ENCODE results near the gene PARP14.
A peak's percentile ranks its signal among the peaks of the same experiment; 100 is the strongest.

Gene PARP14

DNA sequence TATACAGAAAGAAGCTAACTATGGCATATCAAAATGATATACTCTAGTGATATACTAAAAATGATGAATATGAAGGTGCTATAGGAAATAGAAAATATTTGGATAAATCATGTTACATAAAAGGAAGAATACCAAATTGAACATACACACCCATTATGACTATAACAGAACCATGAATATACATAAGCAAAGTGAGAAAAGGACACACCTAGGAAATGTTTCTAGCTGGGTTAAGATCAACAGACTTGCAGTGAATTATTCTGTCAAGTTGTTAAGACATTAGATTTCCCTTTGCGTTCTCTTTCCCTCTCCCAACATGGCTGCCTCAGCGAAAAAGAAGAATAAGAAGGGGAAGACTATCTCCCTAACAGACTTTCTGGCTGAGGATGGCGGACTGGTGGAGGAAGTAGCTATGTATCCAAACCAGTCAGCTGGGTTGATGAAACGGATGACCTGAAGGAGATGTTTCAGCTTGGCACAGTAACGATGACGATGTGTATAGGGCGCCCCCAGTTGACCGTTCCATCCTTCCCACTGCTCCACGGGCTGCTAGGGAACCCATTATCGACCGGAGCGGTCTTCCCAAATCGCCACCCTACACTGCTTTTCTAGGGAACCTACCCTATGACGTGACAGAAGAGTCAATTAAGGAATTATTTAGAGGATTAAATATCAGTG lies 20.2 kb upstream of the PARP14 start:
- DNase-seq (ENCODE audit: insufficient read length, low spot score) (no peak), FAIRE-seq (no peak)
- peak; percentile 1 for TF ChIP-seq CTCF (IDR thresholded peaks at IDR 0.05; ENCODE audit: insufficient read depth, missing control alignments)

DNA sequence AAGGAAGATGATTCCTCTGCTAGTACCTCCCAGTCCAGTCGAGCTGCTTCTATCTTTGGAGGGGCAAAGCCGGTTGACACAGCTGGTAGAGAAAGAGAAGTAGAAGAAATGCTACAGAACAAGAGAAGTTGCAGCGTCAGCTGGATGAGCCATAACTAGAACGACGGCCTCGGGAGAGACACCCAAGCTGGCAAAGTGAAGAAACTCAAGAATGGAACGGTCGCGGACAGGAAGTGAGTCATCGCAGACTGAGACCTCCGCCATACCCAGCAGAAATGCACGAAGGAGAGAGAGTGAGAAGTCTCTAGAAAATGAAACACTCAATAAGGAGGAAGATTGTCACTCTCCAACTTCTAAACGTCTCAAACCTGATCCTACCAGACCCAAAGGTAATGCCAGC lies 19.0 kb upstream of the PARP14 start:
- DNase-seq (ENCODE audit: insufficient read length, low spot score) (no peak), FAIRE-seq (no peak)
- TF ChIP-seq CTCF (IDR thresholded peaks at IDR 0.05; ENCODE audit: insufficient read depth, missing control alignments): no peak

DNA sequence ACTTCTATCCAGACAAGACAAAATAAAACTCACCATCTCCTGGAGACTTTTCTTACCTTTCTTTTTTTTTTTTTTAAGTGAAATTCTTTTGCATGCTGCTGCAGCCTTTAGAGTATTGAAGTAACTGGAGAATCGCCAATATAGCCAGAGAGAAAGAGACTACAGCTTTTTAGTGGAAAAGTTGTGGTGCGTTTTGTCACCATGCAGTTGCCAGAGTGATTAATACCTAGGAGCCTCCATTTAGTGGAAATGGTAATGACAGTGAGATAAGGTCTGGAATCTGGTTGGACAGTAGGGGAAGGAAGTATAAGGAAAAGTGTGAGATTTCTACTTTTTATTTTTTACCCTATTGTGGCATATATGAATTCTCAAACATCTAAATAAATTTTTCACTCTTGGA lies 18.1 kb upstream of the PARP14 start:
- no peak for FAIRE-seq
- DNase-seq (ENCODE audit: insufficient read length, low spot score): no peak
- TF ChIP-seq CTCF (IDR thresholded peaks at IDR 0.05; ENCODE audit: insufficient read depth, missing control alignments): no peak

GRCh38 chr3:122665226-122665786 lies 15.3 kb upstream of the PARP14 start:
- TF ChIP-seq CTCF (IDR thresholded peaks at IDR 0.05; ENCODE audit: insufficient read depth, missing control alignments): no peak
- no peak for DNase-seq (ENCODE audit: insufficient read length, low spot score)
- no peak for FAIRE-seq

DNA sequence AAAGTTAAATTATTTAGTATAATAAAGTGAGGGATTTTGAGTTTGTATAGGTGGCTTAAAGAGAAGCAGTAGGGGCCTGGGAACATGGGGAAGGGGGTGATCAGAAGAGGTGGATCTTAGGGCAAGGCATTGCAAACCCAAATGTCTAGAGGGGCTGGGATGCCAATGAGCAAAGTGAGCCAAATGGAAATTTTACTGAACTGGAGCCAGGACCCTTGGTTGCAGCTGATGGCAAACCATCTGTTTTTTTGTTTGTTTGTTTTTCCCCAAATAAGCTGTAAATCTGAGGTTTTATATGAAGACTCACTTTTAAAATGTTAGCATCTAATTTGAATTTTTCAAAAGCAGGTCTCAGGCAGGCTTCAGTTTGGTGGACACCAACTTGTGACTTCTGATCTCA lies 14.8 kb upstream of the PARP14 start:
- DNase-seq (ENCODE audit: insufficient read length, low spot score): no peak
- FAIRE-seq: no peak
- TF ChIP-seq CTCF (IDR thresholded peaks at IDR 0.05; ENCODE audit: insufficient read depth, missing control alignments): no peak

DNA sequence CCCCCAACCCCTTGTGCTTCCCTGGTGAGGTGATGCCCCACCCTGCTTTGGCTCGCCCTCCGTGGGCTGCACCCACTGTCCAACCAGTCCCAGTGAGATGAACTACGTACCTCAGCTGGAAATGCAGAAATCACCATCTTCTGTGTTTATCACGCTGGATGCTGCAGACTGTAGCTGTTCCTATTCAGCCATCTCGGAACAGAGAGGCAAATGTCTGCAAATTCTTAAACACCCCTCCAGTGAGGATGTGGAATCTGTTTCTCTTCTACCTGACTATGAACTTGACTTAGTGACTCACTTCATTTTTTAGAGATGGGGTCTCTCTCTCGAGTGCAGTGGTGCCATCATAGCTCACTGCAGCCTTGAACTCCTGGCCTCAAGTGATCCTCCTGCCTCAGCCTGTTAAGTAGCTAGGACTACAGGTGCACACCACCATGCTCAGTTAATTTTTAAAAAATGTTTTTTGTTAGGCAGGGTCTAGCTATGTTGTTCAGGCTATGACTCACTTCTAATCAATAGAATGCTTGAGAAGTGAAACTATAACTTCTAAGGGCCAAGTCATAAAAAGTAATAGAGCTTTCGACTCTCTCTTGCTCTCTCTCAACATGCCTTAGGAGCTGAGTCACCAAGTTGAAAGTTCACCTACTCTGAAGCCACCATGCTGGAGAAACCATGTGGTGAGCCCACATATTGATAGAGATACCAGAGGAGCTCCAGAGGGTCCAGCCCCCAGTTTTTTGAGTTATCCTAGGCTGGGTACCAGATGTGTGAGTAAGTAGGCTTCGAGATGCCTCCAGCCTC lies 11.5 kb upstream of the PARP14 start:
- no peak for DNase-seq (ENCODE audit: insufficient read length, low spot score)
- TF ChIP-seq CTCF (IDR thresholded peaks at IDR 0.05; ENCODE audit: insufficient read depth, missing control alignments): no peak
- FAIRE-seq: no peak

DNA sequence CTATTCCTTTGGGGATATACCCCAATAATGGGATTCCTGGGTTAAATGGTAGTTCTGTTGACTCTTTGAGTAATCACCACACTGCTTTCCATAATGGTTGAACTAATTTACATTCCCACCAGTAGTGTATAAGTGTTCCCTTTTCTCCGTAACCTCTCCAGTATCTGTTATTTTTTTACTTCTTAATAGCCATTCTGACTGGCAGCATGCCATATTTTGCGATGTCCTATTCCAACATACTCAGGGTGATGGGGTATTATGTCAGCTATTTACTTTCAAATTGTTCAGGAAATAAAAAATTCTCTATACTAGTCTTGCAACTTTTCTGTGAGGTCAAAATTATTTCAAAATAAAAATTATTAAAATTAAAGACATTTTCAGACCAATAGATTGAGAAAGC lies 9.1 kb upstream of the PARP14 start:
- no peak for FAIRE-seq
- DNase-seq (ENCODE audit: insufficient read length, low spot score): no peak
- no peak for TF ChIP-seq CTCF (IDR thresholded peaks at IDR 0.05; ENCODE audit: insufficient read depth, missing control alignments)
